HG03196 (cell line): ENCODE results near the gene RNF212.
"Not testable (repeated sequence)": the region's sequence is repeated elsewhere in the genome, so short reads cannot be mapped to it uniquely, and the experiment has no call there.

ENCODE experiments used
- ATAC-seq: cut with Tn5 transposase; IDR thresholded peaks from one replicate; pipeline ENCODE4 v1.9.1; 2021; ENCODE audit not compliant: unreplicated experiment

Gene RNF212

GRCh38 chr4:1049591-1049905 lies 63.8 kb downstream of the RNF212 start:
- ATAC-seq, result no peak

DNA sequence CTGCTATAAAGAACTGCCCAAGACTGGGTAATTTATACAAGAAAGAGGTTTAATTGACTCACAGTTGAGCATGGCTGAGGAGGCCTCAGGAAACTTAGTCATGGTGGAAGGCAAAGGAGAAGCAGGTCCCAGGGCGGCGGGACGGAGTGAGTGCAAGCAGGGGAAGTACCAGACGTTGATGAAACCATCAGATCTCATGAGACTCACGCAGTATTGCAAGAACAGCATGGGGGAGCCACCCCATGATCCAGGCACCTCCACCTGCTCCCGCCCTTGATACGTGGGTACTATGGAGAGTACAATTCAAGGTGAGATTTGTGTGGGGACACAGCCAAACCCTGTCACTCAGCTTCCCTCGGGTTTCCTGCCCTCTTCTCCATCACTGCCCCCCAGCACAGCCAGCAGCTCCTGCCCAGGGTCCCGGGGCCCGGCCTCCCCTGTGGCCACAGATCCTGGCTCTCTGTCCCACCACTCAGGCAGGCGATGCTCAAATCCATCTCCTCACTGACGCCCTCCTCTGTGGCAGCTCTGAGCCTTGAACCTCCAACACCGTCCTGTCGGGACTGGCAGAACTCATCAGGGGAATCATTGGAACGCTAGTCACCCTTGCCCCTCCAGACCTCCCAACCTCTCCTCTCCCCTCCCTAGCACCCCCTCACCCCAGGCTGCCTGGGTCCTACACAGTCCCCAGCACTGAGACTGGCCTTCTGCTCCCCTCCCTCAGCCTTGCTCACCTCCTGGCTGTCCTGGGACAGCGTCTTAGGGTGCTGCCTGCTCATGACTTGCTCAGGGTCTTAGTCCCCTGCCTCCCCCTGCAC lies 64.4 kb downstream of the RNF212 start:
- ATAC-seq, result no peak

DNA sequence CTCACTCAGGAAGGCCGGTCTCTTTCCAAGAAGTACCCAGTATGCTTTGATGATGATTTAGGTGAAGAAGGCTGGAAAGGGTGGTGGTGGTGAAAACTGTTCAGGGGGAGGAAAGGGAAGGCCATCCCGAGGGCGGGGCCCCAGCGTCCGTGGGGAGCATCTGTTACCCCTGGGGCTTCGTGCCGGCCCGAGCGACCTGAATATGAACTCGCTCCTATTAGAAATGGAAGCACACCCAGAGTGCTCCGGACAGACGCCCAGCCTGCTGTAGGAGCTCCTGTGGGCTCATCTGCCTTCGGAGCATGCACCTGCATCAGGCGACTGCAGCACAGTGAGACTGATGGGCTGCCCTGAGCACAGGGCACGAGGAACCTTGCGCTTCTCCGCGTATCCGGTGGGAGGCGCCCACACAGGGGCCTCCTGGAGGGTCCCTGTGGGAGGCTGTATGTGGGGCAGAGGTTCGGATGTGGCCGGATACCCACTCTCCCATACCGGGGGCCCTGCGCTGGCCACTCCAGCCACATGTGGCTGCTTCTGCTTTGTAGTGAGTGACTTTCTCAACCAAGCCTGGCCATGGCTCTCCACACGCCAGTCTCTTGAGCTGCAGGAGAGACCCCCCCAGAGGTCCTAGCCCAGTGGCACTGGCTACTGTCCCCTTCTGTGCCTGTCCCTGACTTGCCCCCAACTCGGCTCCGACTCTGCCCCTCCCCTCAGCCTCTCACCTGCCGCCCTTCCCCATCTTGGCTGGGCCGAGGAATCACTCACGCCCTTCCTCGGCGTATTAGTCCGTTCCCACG lies 65.2 kb downstream of the RNF212 start:
- no peak for ATAC-seq

GRCh38 chr4:1047106-1047975 lies 66.0 kb downstream of the RNF212 start:
- no peak for ATAC-seq

- not testable (repeated sequence) for ATAC-seq
These were observed 66.8 kb downstream of the RNF212 start for GRCh38 chr4:1046581-1047011.

DNA sequence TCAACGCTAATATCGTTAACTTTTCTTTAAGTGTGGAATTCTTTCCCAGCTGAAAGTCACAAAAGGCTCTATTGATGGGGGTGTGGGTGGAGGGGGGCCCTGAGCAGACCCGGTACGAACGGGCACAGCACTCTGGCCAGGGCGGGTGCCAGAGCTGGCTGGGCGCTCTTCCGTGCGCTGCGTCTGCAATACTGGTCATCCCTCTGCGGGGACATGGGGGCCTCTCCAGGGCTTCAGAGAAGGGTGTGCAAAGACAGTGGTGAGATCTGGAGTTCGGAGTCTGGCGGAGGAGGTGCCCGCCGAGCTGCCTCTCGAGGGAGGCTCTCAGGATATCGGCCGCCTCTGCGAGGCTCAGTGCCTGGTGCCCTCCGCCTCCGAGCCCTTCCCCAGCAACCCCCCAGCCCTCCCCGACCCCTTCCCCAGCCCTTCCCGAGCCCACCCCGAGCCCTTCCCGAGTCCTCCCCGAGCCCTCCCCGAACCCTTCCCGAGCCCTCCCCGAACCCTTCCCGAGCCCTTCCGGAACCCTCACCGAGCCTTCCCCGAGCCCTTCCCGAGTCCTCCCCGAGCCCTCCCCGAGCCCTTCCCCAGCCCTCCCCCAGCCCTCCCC lies 67.7 kb downstream of the RNF212 start:
- no peak for ATAC-seq

- ATAC-seq, result no peak
These were observed 68.2 kb downstream of the RNF212 start for GRCh38 chr4:1045193-1045594.

DNA sequence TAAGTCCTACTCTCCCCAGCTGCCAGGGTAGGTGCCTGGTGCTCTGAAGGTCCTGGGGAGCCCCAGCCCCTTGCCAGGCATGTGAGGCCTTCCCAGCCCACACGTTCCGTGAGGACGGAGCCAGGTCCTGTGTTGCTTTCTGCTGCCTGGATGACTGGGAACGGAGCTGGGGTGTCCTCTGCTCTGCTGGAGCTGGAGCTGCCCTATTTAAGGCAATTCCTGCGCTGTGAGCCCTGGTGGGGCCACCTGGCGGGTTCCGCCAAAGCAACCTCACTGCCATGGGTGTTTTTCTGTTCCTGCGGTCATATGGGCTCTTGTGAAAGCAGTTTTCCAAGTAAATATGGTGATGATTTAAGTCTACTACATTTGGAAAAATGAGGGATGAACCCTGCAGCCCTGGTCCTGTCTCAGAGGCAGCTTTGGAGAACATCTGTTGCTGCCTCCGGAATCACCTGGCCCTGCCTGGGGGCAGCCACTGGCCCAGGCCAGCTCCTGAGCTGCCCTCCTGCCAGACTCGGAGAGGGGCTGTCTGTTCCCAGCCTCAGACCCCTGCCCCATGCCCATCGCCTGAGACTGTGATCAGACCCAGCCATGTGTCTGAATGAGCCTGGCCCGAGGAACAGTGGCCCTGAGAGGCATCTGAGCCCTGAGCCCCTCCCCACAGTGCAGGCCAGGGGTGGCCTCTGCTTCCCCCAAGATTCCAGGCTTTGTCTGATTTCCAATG lies 68.7 kb downstream of the RNF212 start:
- no peak for ATAC-seq

GRCh38 chr4:1043651-1044468 lies 69.5 kb downstream of the RNF212 start:
- ATAC-seq, result no peak

DNA sequence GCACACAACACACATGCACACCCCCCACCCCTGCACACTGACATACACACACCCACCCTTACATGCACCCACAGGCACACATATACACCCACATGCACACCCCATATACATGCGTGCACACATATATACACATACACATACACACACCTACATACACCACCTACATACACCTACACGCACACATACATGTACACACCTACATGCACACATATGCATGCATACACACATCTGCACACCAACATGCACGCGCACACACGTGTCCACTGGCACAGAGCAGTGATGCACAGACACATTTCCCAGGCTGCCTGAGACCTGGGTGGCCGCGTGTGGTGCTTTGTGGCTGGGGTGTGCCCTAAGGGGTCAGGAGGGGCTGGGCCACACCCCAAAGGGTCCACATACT lies 70.2 kb downstream of the RNF212 start:
- ATAC-seq, result no peak

GRCh38 chr4:1042352-1043055 lies 70.9 kb downstream of the RNF212 start:
- ATAC-seq, result no peak

GRCh38 chr4:1041936-1042330 lies 71.4 kb downstream of the RNF212 start:
- no peak for ATAC-seq

DNA sequence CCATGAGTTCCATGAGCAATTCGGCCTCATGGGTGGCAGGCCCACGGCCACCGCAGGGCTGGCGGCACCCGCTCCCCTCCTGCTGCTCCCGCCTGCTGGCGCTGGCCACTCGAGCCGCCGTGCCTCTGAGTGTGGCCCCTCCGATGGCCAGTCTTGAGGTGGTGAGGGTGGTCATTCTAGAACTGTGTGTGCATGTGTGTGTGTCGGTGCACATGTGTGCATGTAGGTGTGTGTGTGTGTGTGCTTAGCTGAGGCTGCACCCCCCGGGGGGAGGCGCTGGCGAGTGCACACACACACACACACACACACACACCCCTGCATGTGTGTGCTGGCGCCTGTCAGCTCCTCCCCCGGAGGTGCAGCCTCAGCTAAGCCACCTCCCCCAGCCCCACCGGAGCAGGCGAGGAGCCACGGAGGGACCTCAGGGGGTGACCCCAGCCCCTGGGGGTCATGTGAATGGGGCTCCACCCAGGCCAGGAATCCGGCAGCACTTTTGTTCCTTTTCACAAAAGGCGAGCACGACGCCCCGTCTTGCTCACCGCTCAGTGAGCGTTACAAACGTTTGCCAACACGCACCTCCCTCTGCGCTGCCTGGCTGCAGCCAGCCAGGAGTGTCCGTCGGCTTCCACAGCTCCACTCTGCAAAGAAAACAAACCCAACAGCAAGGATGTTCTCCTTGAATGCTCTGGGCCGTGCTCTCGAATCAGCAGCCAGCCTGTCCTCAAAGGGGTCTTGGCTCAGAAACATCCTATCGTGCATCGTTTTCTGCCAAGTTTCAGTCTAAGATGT lies 72.0 kb downstream of the RNF212 start:
- no peak for ATAC-seq

DNA sequence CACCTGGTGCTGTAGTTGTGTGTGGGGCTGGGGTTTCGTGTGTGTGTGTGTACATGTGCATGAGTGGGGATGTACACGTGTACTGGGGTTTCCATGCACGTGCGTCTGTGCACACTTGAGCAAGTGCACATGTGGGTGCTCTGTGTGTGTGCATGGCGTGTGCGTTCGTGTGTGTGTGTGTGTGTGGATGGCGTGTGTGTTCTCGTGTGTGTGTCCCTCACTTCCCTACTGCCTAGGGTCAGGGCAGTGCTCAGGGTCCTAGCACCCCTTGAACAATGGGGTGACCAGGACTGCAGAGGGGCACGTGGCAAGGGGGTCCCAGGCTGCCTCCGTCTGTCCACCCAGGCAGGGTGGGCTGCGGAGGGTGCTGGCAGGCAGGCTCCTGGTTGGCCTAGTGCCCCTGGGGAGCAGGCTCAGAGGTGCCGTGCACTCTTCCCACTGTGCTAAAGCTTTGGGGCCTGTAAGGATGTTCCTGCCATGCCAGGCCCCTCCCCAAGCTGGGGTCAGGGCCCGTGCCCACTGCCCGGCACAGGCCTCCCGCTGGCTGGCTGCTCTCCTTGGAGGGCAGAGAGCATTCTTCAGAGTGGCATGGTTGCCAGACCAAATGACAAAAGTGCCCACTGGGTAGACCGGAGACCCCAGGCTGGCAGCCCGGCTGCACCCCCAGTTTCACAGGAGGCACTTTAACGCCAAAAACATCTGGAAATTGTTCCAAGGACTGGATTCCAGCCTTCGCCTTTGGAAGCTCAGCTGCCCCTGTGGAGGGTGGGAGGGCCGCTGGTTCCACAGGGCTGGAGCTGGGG lies 72.8 kb downstream of the RNF212 start:
- ATAC-seq, result no peak

DNA sequence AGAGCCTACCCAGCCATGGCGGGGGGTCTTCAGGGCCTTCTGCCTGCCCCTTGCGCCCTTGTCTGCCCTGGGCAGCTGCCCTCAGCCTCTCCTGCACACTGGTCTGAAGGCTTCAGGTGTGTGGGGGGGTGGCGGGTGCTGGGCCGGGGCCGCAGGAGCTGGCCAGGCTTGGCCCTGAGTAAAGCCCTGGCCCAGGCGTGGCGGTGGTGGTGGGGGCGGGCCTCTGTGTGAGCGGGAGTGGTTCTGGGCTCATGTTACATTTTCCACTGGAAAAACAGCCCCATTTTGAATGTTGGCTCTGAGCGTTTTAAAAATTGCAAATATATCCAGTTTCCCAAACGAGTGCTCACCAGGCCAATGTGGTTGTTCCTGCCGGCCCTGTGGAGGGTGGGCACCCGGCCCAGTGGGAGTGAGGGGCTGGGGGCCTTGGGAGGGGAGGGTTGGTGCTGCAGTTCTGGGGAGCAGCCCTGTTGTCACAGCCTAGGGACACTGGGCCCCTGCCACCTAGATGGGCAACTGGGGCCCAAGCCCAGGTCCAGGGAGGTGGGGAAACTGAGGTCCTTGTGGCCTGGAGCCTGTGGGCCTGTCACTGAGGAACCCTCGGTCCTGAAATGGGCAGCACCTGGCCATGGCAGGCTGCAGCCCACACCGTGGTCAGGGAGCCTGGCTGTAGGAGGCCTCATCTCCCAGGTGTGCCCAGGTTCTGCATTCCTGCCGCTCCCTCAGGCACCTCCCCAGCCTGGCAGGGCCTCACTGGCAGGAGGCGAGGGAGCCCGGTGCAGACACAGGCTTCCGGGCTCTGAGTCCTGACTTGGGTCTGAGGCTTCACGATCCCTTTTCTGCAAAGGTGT lies 73.6 kb downstream of the RNF212 start:
- ATAC-seq, result no peak

DNA sequence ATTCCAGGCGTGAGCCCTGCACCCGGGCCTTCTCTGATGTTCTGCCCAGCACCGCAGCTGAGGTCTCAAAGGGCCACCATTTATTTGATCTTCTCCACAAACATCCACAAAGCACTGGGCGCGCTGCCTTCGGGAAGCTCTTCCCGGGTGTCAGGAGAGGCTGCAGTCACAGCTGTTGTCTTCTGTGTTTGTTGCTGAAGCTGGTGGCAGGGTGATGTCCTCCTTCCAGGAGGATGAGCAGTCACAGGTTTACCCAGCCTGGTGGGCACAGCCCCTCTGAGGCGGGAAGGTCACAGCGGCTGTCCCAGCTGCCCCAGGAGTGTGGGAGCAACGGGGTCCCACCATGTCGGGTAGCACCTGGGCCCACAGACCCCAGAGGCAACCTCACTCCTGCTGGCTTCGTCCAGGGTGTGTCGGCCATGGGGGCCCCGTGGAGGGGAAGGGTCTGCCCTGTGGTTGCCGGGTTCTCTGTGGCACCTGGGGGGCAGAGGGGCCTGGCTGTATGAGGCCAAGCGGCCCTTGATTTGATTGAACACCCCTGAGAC lies 74.3 kb downstream of the RNF212 start:
- no peak for ATAC-seq
